GM18505 (cell line): Measurements from ENCODE around the gene NME7.
"Not testable (repeated sequence)": the region's sequence is repeated elsewhere in the genome, so short reads cannot be mapped to it uniquely, and the experiment has no call there.

Experiments used
- ATAC-seq: cut with Tn5 transposase; IDR thresholded peaks from one replicate; pipeline ENCODE4 v1.9.1; 2021; ENCODE audit not compliant: unreplicated experiment
- POLR2A ChIP-seq: IDR thresholded peaks from 4 replicates; pipeline ENCODE4 v1.6.1; 2011; ENCODE audit warnings: borderline replicate concordance; ENCODE audit not compliant: insufficient read depth, insufficient read length; ENCODE audit errors: extremely low read depth

The NME7 gene

DNA sequence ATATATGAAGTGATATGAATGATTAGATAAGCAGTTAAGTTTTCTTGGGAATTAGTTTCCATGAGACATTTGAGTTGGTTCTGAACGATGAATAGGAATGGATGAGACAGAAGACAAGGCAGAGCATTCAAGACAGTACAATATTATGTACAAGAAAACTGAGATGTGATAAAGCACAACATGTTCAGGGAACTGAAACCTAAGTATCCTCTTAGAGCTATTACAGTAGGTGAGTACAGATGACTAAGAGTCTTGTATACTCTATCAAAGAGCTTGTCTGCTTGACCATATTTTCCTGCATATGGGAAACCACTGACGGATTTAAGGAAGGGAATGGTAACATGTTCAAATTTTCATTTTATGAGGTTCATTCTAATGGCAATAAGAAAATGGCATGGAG lies 61.6 kb downstream of the NME7 start:
- TF ChIP-seq POLR2A: no peak
- no peak for ATAC-seq

DNA sequence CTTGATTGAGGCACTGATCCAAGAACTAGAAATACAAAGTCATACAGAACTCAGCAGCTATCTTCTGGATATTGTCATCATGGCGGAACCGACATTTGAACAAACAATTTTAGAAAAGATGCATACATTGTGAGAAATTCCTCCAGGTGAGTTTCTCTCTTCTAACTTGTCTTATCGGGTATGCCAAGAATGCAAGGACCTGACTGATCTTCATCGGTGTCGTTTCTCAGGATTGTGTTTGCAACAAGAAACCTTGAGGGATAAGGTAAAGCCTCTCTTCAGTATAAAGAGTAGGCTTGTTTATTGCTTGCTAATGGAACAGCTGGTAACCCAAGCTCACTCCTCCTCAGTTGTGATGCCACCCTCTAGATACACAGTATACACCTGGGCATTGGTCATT lies 62.2 kb downstream of the NME7 start:
- no peak for TF ChIP-seq POLR2A
- no peak for ATAC-seq

DNA sequence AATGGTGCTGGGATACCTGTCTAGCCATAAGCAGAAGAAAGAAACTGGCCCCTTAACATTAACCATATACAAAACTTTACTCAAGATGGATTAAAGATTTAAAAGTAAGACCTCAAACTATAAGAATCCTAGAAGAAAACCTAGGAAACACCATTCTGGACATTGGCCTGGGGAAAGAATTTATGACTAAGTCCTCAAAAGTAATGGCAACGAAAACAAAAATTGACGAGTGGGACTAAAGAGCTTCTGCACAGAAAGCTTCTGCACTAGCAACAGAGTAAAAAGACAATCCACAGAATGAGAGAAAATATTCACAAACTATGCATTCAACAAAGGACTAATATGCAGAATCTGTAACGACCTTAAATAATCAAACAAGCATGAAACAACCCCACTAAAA lies 66.7 kb downstream of the NME7 start:
- no peak for ATAC-seq
- no peak for TF ChIP-seq POLR2A

DNA sequence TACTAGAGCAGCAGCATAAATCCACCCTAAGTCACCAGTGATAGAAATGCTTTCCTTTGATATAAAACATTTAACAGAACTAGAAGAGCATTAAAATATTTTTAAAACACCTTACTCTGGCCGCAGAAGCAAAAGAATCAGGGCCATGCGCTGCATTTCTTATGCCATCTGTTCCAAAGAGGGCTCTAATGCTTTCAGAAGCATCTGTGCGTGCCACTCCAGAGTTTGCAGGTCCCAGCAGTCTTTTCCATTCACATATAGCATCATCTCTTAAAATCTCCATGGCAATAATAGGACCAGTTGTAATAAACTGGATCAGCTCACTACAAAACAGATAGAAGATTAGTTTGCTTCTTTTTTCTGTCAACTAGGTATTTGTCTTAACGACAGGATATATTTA lies 69.2 kb downstream of the NME7 start:
- no peak for TF ChIP-seq POLR2A
- ATAC-seq: no peak

DNA sequence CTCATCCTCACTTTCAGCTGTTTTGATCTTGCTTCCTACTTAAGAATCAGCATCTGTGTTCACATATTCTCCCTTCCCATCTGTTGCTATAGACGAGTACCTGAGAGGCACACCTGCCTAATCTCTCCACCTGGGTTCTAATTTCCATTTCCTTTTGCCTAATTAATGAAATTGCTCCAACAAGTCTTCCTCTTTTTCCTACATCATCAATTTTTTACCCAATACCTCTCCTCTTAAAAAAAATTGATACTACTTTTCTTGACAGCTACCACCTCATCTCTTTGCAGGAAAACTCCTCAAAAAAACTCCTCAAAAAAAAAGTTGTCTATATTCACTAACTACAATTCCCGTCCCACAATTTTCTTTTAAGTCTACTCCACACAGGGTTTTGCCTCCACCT lies 71.8 kb downstream of the NME7 start:
- ATAC-seq: no peak
- TF ChIP-seq POLR2A: no peak

DNA sequence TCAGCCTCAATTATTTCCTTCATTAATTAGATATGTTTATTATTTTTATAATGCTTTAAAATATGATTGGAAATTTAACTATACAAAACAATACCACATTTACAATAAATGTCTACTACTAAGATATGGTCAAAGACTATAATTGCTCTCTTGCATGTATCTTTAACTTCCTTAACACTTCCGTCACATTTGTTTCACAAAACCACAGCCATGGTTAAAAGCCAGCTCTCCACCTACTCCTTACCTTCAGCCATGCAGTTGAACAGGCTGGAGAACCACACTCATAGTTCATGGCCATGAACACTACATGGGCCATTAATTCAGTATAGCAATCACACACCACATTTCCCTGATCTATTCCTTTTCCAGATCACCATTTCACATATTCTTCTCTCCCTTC lies 72.2 kb downstream of the NME7 start:
- ATAC-seq: no peak
- no peak for TF ChIP-seq POLR2A

DNA sequence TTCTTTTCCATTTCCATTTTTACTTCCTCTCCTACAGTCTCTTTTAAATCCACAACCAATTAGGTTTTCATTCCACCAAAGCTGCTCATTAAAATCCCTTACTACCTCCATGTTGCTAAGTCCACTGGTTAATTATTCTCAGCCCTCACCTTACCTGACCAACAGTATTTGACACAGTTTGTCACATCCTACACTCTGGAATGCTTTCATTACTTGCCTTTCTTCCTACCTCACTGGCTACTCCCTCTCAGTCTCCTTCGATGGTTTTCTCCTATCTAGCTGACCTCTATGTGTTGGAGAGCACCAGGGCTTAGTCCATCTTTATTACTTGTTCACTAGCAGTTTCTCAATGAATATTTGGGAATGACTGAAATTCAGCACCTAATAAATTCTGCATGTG lies 78.6 kb downstream of the NME7 start:
- ATAC-seq: no peak
- no peak for TF ChIP-seq POLR2A

DNA sequence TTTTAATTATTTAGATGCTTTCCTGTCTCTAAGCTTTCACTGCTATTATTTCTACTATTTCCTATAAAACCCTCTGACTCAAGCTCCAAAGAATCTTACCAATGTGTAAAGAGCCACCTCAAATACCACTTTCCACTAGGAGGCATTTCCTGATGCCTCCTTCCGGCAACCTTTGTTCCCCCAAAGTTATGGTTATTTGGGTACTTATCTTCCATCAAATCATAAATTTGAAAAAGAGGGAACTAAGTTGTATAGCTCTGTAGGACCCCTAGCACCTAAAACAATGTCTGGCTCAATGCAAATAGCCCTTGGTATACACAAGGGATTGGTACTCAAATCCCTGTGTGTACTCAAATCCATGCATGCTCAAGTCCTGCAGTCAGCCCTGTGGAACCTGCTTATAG lies 79.6 kb downstream of the NME7 start:
- TF ChIP-seq POLR2A: no peak
- ATAC-seq: no peak

DNA sequence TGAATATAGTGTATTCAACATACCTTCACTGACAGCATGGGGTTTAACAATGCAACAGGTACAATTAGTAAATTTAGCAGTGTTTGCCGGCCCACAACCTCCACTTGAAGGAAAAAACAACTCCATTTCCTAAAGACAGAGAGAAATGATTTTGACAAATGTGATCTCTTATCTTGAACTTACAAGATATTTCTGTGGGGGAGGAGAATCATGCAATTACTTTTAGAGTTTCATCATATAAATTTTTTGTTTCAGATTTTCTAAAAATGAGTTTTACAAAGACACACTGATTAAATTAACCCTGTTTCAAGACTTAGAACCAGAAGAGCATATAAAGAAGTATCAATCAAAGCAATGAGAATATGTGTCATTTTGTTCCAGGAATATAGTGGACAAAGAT lies 80.3 kb downstream of the NME7 start:
- TF ChIP-seq POLR2A: no peak
- no peak for ATAC-seq

DNA sequence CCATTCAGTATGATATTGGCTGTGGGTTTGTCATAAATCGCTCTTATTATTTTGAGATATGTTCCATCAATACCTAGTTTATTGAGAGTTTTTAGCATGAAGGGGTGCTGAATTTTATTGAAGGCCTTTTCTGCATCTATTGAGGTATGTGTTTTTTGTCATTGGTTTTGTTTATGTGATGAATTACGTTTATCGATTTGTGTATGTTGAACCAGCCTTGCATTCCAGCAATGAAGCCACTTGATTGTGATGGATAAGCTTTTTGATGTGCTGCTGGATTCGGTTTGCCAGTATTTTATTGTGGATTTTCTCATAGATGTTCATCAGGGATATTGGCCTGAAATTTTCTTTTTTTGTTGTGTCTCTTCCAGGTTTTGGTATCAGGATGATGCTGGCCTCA lies 86.0 kb downstream of the NME7 start:
- ATAC-seq: not testable (repeated sequence)

DNA sequence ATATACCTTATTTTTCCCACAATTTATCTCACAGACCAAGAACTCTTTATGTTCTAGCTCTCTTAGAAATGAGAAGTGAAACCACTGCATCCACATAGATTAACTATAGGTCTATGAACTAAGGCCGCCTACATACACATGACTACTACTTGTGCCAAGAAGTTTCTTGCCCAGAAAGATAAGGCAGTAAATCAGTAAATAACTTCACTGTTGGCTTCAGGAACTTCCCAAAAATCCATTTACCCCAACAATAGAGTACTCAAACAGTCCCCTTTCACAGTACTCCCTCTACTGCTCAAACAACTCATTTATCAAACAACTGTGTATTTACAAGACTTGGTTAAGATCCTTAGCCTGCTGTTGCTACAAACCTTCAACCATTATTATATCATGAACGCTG lies 96.5 kb downstream of the NME7 start:
- no peak for TF ChIP-seq POLR2A
- peak; percentile 86 for ATAC-seq

DNA sequence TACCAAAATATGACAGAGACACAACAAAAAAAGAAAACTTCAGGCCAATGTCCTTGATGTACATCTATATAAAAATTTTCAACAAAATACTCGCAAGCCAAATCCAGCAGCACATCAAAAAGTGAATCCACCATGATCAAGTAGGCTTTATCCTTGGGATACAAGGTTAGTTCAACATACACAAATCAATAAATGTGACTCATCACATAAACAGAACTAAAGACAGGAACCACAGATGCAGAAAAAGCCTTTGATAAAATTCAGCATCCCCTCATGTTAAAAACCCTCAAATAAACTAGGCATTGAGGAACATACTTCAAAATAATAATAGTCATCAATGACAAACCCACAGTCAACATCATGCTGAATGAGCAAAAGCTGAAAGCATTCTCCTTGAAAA lies 101.5 kb downstream of the NME7 start:
- ATAC-seq: no peak

DNA sequence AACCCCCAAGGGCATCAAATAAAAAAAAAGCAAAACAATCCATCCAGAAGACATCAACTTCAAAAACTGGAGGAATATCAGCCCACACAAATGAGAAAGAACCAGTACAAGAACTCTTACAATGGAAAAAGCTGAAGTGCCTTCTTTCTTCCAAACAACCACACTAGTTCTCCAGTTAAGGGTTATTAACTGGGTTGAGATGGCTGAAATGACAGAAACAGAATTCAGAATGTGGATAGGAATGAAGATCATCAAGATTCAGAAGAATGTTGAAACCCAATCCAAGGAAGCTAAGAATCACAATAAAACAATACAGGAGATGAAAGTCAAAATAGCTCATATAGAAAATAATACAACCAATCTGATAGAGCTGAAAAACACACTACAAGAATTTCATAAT lies 104.5 kb downstream of the NME7 start:
- no peak for TF ChIP-seq POLR2A
- no peak for ATAC-seq

More for the DNA sequence above, 101.5 kb downstream of the NME7 start:
- TF ChIP-seq POLR2A: no peak

DNA sequence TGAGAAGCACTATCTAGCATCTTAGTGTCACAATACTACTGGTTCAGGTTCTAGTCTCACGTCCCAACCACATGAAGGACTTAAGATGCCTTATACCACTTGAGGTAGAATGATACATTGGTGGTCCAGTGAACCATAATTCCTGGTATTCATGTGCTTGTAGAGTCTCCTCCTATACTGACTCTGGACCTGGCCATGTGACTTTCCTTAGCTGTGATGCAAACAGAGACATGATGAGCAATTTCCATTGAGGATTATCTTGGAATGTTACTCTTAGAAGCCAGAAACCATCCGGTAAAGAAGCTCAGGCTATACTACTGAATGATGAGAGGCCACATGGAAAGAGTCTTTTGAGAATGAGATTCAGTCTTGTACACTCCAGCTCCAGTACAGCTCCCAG lies 105.7 kb downstream of the NME7 start:
- no peak for ATAC-seq
- TF ChIP-seq POLR2A: no peak

DNA sequence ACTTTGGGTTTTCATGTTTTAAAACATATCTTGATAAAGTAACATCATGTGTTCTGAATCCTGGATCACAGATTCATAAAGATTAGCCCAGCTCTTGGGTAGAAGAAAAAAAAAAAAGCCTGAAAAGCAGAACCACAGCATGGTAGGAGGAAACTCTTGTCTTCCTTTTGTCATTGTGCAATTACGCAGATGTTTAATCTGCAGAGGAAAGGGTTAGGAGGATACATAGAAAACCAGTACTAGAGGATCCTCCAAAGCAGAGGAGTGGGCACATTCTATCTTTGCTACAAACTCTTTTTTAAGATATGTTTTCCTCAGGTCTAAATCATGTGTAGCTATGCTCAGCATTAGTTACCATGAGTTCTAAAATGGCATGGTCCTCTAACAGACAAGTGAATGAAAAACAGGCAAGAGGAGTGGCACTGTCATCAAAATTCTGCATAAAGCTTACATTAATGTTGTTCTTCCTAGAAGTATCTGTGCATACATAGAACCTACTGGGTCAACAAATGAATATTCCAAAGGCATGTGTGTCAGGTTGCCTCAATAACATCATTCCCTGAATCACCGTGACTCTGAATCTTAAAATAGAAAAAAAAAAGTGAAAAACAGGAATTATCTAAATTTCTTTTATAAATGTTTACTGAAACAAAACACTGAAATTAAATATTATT lies 107.0 kb downstream of the NME7 start:
- ATAC-seq: no peak
- no peak for TF ChIP-seq POLR2A
